C1 segment of cervical spinal cord (tissue), 14 donors: Measurements from ENCODE around the gene ADAMTS14.
A peak's percentile ranks its signal among the peaks of the same experiment; 100 is the strongest.
"Not testable (repeated sequence)": the region's sequence is repeated elsewhere in the genome, so short reads cannot be mapped to it uniquely, and the experiment has no call there.

Source experiments
- DNase-seq, 14 donors: peaks; one replicate each; lab custom pipeline; 2025; lab: John Stamatoyannopoulos, UW

The ADAMTS14 gene

GRCh38 chr10:70655316-70655715 is 17.0 kb upstream of the ADAMTS14 start:
- DNase-seq, result no peak

GRCh38 chr10:70656489-70656888 is 15.8 kb upstream of the ADAMTS14 start:
- DNase-seq, result no peak

GRCh38 chr10:70657041-70657440 is 15.3 kb upstream of the ADAMTS14 start:
- DNase-seq, result no peak

- no peak for DNase-seq
These were observed 13.6 kb upstream of the ADAMTS14 start for GRCh38 chr10:70658582-70659136.

GRCh38 chr10:70659306-70659705 is 13.0 kb upstream of the ADAMTS14 start:
- DNase-seq, result no peak

- peak in 4 of 14 donors; percentile 17 to 26 (median 24) for DNase-seq
These were observed 11.6 kb upstream of the ADAMTS14 start for GRCh38 chr10:70660722-70661121.

- DNase-seq, result no peak
These were observed 10.5 kb upstream of the ADAMTS14 start for GRCh38 chr10:70661623-70662361.

GRCh38 chr10:70662362-70663220 is 9.7 kb upstream of the ADAMTS14 start:
- DNase-seq, result no peak

- DNase-seq, result peak in 2 of 14 donors; percentile 47 to 48
These were observed 8.6 kb upstream of the ADAMTS14 start for GRCh38 chr10:70663458-70664409.

GRCh38 chr10:70664702-70665195 is 7.6 kb upstream of the ADAMTS14 start:
- peak in 11 of 14 donors; percentile 34 to 81 (median 68) for DNase-seq

GRCh38 chr10:70666960-70667798 is 5.1 kb upstream of the ADAMTS14 start:
- no peak for DNase-seq

- not testable (repeated sequence) for DNase-seq
These were observed 4.5 kb upstream of the ADAMTS14 start for GRCh38 chr10:70667818-70668217.

- DNase-seq, result no peak
These were observed 3.8 kb upstream of the ADAMTS14 start for GRCh38 chr10:70668454-70668970.

GRCh38 chr10:70669015-70669414 is 3.3 kb upstream of the ADAMTS14 start:
- no peak for DNase-seq

- no peak for DNase-seq
These were observed 2.5 kb upstream of the ADAMTS14 start for GRCh38 chr10:70669732-70670317.

GRCh38 chr10:70671619-70672164 is 614 bp upstream of the ADAMTS14 start:
- no peak for DNase-seq

GRCh38 chr10:70673043-70673928 is 980 bp downstream of the ADAMTS14 start:
- DNase-seq, result no peak

GRCh38 chr10:70673929-70674559 is 1.7 kb downstream of the ADAMTS14 start:
- no peak for DNase-seq
